HL-60 (cell line): ENCODE data around the gene TTC31.
A peak's percentile ranks its signal among the peaks of the same experiment; 100 is the strongest.

Experiments used
- DNase-seq, 2 experiments: peaks; one replicate each; pipeline ENCODE4 v3.0.0-alpha.2; 2010 to 2020; ENCODE audit warnings: low read depth in 1 of 2, low spot score in 1 of 2
- H3K27ac ChIP-seq: fragments of 250-450 bp; sonication (Bioruptor Pico); replicated peaks from 2 replicates; pipeline ENCODE4 v1.5.1; 2020; ENCODE audit warnings: mild to moderate bottlenecking, moderate library complexity
- H3K27me3 ChIP-seq: fragments of 250-450 bp; sonication (Bioruptor Pico); 2 replicates; pipeline ENCODE4 v1.5.1; 2021; ENCODE audit warnings: mild to moderate bottlenecking, moderate library complexity; ENCODE audit not compliant: insufficient read depth, poor library complexity, severe bottlenecking
- H3K4me3 ChIP-seq: replicated peaks from 2 replicates; pipeline ENCODE4 v1.5.1; 2011; ENCODE audit warnings: mild to moderate bottlenecking, control low read depth, low read length; ENCODE audit not compliant: insufficient read depth
- CTCF ChIP-seq: IDR thresholded peaks from one replicate; pipeline ENCODE4 v1.5.1; 2011; ENCODE audit warnings: low read length, control low read depth, inconsistent platforms; ENCODE audit not compliant: insufficient read depth
- GABPA ChIP-seq: IDR thresholded peaks from 2 replicates; pipeline ENCODE4 v1.6.1; 2012; ENCODE audit warnings: low read depth
- POLR2AphosphoS5 ChIP-seq: IDR thresholded peaks from 2 replicates; pipeline ENCODE4 v1.6.1; 2012; ENCODE audit warnings: low read depth
- REST ChIP-seq: IDR thresholded peaks from 2 replicates; pipeline ENCODE4 v1.6.1; 2012; ENCODE audit warnings: low read depth; ENCODE audit not compliant: insufficient replicate concordance
- SPI1 ChIP-seq: IDR thresholded peaks from 2 replicates; pipeline ENCODE4 v1.6.1; 2012; ENCODE audit warnings: low read depth, mild to moderate bottlenecking, borderline replicate concordance

TTC31 gene

GRCh38 chr2:74529357-74530238 lies 46.7 kb downstream of the TTC31 start, which contains the start of the genes AUP1 and HTRA2:
TSS of gene AUP1 (minus strand) at chr2:74529706. CDS start at chr2:74529629, 77 bp downstream.
TSS of gene HTRA2 (plus strand) at chr2:74529933. CDS start at chr2:74530007, 74 bp downstream.
- H3K27me3 ChIP-seq: no peaks in the 10 kb centered on the region
- TF ChIP-seq POLR2AphosphoS5: peak; percentile 93
- peak; percentile 87 for TF ChIP-seq GABPA
- peak; percentile 67 for TF ChIP-seq REST
- TF ChIP-seq SPI1: no peak
- TF ChIP-seq CTCF: no peak
- peak; percentile 94 to 99 for DNase-seq
- H3K4me3 ChIP-seq: peak within 1 kb of the TSS; percentile 96
- H3K27ac ChIP-seq: peak within 1 kb of the TSS; percentile 93

DNA sequence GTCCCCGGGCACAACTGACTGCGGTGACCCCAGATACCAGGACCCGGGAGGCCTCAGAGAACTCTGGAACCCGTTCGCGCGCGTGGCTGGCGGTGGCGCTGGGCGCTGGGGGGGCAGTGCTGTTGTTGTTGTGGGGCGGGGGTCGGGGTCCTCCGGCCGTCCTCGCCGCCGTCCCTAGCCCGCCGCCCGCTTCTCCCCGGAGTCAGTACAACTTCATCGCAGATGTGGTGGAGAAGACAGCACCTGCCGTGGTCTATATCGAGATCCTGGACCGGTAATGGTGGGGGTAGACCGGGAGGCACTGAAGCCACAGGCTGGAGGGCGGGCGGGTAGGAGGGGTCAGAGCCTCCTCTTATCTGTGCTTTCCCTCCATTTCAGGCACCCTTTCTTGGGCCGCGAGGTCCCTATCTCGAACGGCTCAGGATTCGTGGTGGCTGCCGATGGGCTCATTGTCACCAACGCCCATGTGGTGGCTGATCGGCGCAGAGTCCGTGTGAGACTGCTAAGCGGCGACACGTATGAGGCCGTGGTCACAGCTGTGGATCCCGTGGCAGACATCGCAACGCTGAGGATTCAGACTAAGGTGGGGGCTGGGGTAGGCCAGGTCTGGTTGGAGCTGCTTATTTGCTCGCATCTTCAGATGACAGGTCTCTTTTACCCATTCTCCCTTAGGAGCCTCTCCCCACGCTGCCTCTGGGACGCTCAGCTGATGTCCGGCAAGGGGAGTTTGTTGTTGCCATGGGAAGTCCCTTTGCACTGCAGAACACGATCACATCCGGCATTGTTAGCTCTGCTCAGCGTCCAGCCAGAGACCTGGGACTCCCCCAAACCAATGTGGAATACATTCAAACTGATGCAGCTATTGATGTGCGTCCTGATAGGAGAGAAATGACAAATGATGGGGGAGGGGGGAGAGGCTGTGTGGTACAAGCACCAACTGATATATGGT lies 47.6 kb downstream of the TTC31 start:
- TF ChIP-seq POLR2AphosphoS5: 0 out of 2 replicates have a peak, but pooled peaks have one; percentile 22
- no peak for TF ChIP-seq SPI1
- TF ChIP-seq CTCF: no peak
- TF ChIP-seq GABPA: no peak
- TF ChIP-seq REST: no peak
- Histone ChIP-seq H3K27ac (peak overlapping the region; percentile 93), H3K27me3 (no peaks in the 10 kb centered on the region), H3K4me3 (peak overlapping the region; percentile 96)
- DNase-seq: peak in 1 of 2 experiments; percentile 52

- no peaks in the 10 kb centered on the region for H3K27me3 ChIP-seq
- TF ChIP-seq REST: no peak
- TF ChIP-seq POLR2AphosphoS5: no peak
- TF ChIP-seq SPI1: no peak
- no peak for TF ChIP-seq GABPA
- no peak for TF ChIP-seq CTCF
- H3K27ac ChIP-seq: no peak overlapping the region
- no peak for DNase-seq
- no peak overlapping the region for H3K4me3 ChIP-seq
Measured at GRCh38 chr2:74531666-74532065, 48.8 kb downstream of the TTC31 start.
